Measurements from ENCODE around the gene EXOSC3.
"Not testable (repeated sequence)": the region's sequence is repeated elsewhere in the genome, so short reads cannot be mapped to it uniquely, and the experiment has no call there.

EXOSC3 gene

GRCh38 chr9:37784616-37785483 is at the start of gene EXOSC3:
TSS of gene EXOSC3 (minus strand) at chr9:37785064. CDS start at chr9:37785044, 20 bp downstream.
- peak; percentile 77 for DNase-seq (ENCODE audit: low read depth)

GRCh38 chr9:37827483-37828165 is 42.8 kb upstream of the EXOSC3 start:
- DNase-seq (ENCODE audit: low read depth) = no peak

GRCh38 chr9:37825174-37825573 is 40.3 kb upstream of the EXOSC3 start:
- DNase-seq (ENCODE audit: low read depth) = not testable (repeated sequence)

- DNase-seq (ENCODE audit: low read depth) = no peak
Measured at GRCh38 chr9:37820142-37820541, 35.3 kb upstream of the EXOSC3 start.

- DNase-seq (ENCODE audit: low read depth) = no peak
Measured at GRCh38 chr9:37818849-37819248, 34.0 kb upstream of the EXOSC3 start.

- no peak for DNase-seq (ENCODE audit: low read depth)
Measured at GRCh38 chr9:37812773-37813379, 28.0 kb upstream of the EXOSC3 start.

GRCh38 chr9:37811906-37812476 is 27.1 kb upstream of the EXOSC3 start:
- no peak for DNase-seq (ENCODE audit: low read depth)

GRCh38 chr9:37809676-37810075 is 24.8 kb upstream of the EXOSC3 start:
- DNase-seq (ENCODE audit: low read depth) = not testable (repeated sequence)

GRCh38 chr9:37806271-37806670 is 21.4 kb upstream of the EXOSC3 start:
- DNase-seq (ENCODE audit: low read depth) = no peak

- DNase-seq (ENCODE audit: low read depth) = no peak
Measured at GRCh38 chr9:37801959-37802711, 17.3 kb upstream of the EXOSC3 start.

GRCh38 chr9:37801287-37801850 is 16.5 kb upstream of the EXOSC3 start:
- no peak for DNase-seq (ENCODE audit: low read depth)

GRCh38 chr9:37800631-37801286 is 15.9 kb upstream of the EXOSC3 start, which contains the start of gene DCAF10:
TSS of gene DCAF10 (plus strand) at chr9:37800797. CDS start at chr9:37800867, 70 bp downstream.
- DNase-seq (ENCODE audit: low read depth) = peak; percentile 50

- no peak for DNase-seq (ENCODE audit: low read depth)
Measured at GRCh38 chr9:37798677-37799076, 13.8 kb upstream of the EXOSC3 start.

GRCh38 chr9:37796232-37796631 is 11.4 kb upstream of the EXOSC3 start:
- no peak for DNase-seq (ENCODE audit: low read depth)

- DNase-seq (ENCODE audit: low read depth) = no peak
Measured at GRCh38 chr9:37792122-37792521, 7.3 kb upstream of the EXOSC3 start.

GRCh38 chr9:37790096-37790495 is 5.2 kb upstream of the EXOSC3 start:
- no peak for DNase-seq (ENCODE audit: low read depth)

GRCh38 chr9:37788332-37788731 is 3.5 kb upstream of the EXOSC3 start:
- no peak for DNase-seq (ENCODE audit: low read depth)

GRCh38 chr9:37787059-37787458 is 2.2 kb upstream of the EXOSC3 start:
- DNase-seq (ENCODE audit: low read depth) = no peak

- no peak for DNase-seq (ENCODE audit: low read depth)
Measured at GRCh38 chr9:37784291-37784615, 611 bp downstream of the EXOSC3 start.

- no peak for DNase-seq (ENCODE audit: low read depth)
Measured at GRCh38 chr9:37778534-37778933, 6.3 kb downstream of the EXOSC3 start.

GRCh38 chr9:37776328-37776727 is 8.5 kb downstream of the EXOSC3 start:
- DNase-seq (ENCODE audit: low read depth) = peak; percentile 38

All from HS-5 (cell line).